K562 (cell line): ENCODE measurements around the gene WDR90. TPM values are rescaled to one million over a fixed set of nuclear protein-coding genes. Genes with fewer than 3 reads are reported as not detected.

ENCODE experiments used
- CREM ChIP-seq: IDR thresholded peaks from 2 replicates; pipeline ENCODE4 v1.6.1; 2014; ENCODE audit warnings: antibody characterized with exemption, low read depth
- RBM34 ChIP-seq: fragments of 200-400 bp; formaldehyde crosslinking; IDR thresholded peaks from 2 replicates; pipeline ENCODE4 v1.6.1; 2018; ENCODE audit warnings: low read length, borderline replicate concordance; ENCODE audit not compliant: insufficient read depth
- ZBTB8A ChIP-seq: fragments of 450-650 bp; IDR thresholded peaks from 2 replicates; pipeline ENCODE4 v1.6.1; 2018; ENCODE audit warnings: mild to moderate bottlenecking, moderate library complexity; ENCODE audit not compliant: partially characterized antibody
- ZNF274 ChIP-seq: IDR thresholded peaks from 2 replicates; pipeline ENCODE4 v1.6.1; 2011; ENCODE audit warnings: low read depth, mild to moderate bottlenecking, low read length, moderate library complexity, borderline replicate concordance
- ZNF561 ChIP-seq: fragments of 450-650 bp; formaldehyde crosslinking; conservative IDR thresholded peaks from 2 replicates; pipeline ENCODE4 v1.4.0; 2020; ENCODE audit warnings: mild to moderate bottlenecking, moderate library complexity
- polyA plus RNA-seq, 8 experiments: library from polyadenylated mRNA; depleted of rRNA in 4 of 8; stranded (reverse) in 5 of 8; unstranded in 3 of 8; fragments of >200 nt; fragmentation: Nextera tagmentation in 2 of 8; fragmentation: Illumina TruSeq in 1 of 8; extraction: Ambion mirVana in 2 of 8; extraction: Trizol in 1 of 8; gene quantifications; 2 replicates each; pipeline versions ENCODE4 v1.2.1 to v1.2.3, GENCODE V29; 2011 to 2014; ENCODE audit warnings: inconsistent platforms in 1 of 8, missing spikeins in 1 of 8
- total RNA-seq, 7 experiments: library from RNA; depleted of rRNA in 6 of 7; stranded (reverse); fragments of >200 nt in 6 of 7; fragmentation: Illumina TruSeq in 2 of 7; extraction: Trizol in 2 of 7; gene quantifications; 2 replicates each; pipeline versions ENCODE4 v1.2.1 to v1.2.3, GENCODE V29; 2011 to 2021; ENCODE audit warnings: low replicate concordance in 1 of 7
- TF ChIP-seq, protein P1 (sequence below): fragments of 450-650 bp; IDR thresholded peaks from one replicate; pipeline ENCODE4 v1.6.1; 2018; ENCODE audit warnings: mild to moderate bottlenecking, moderate library complexity; ENCODE audit not compliant: partially characterized antibody
- TF ChIP-seq, protein P2 (sequence below): fragments of 450-650 bp; formaldehyde crosslinking; IDR thresholded peaks from 2 replicates; pipeline ENCODE4 v1.4.0; 2020; ENCODE audit warnings: mild to moderate bottlenecking
- TF ChIP-seq, protein P3 (sequence below): fragments of 450-650 bp; IDR thresholded peaks from 2 replicates; pipeline ENCODE4 v1.6.1; 2016; ENCODE audit warnings: mild to moderate bottlenecking, moderate library complexity
- TF ChIP-seq, protein P4 (sequence below): sonication (generic); formaldehyde crosslinking; IDR thresholded peaks from 2 replicates; pipeline ENCODE4 v1.8.0; 2022; ENCODE audit warnings: missing genetic modification reagents, mild to moderate bottlenecking, moderate library complexity, borderline replicate concordance

Gene WDR90
- total and polyA plus RNA-seq, 9 of the 15 experiments (the other 6 are each of a cell fraction or from before 2014, with no cell fraction given), result 0.44 to 12.6 (median 3.3) TPM

DNA sequence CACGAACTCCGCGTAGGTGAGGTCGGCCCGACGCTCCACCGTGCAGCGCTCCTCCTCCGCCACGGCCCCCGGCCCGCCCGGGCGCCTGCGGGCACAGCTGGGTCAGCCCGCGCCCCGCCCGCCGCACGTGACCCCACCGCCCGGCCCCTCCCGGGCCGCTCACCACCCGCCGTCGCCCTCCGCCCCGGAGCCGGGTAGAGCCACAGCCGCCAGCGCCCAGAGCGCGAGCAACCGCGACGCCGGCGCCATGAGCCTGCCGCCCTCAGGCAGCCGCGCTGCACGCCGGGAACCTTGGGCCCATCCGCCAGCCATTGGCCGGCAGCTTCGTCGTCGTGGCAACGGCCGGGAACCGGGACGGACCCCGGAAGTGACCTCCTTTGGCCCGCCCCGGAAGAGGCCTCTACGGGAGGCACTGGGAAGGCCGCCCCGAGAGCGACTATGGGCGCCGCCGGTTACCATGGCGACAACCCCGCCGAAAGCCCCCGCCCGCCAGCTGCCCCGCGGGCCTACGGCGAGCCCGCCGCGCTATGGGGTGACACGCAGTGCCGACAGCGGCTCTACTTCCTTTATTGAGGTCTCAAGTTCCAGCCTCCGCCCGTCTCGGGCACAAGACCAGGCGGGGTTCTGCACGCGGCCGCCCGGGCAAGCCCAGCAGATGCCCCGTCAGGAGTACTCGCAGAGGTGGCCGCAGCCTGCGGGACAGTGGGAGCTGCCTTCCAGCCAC lies 35.1 kb downstream of the WDR90 start, which contains the start of gene JMJD8 (continued):
- TF ChIP-seq, protein P1, sequence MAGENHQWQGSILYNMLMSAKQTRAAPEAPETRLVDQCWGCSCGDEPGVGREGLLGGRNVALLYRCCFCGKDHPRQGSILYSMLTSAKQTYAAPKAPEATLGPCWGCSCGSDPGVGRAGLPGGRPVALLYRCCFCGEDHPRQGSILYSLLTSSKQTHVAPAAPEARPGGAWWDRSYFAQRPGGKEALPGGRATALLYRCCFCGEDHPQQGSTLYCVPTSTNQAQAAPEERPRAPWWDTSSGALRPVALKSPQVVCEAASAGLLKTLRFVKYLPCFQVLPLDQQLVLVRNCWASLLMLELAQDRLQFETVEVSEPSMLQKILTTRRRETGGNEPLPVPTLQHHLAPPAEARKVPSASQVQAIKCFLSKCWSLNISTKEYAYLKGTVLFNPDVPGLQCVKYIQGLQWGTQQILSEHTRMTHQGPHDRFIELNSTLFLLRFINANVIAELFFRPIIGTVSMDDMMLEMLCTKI, result no peak
- TF ChIP-seq CREM, result peak; percentile 90
- TF ChIP-seq, protein P2, sequence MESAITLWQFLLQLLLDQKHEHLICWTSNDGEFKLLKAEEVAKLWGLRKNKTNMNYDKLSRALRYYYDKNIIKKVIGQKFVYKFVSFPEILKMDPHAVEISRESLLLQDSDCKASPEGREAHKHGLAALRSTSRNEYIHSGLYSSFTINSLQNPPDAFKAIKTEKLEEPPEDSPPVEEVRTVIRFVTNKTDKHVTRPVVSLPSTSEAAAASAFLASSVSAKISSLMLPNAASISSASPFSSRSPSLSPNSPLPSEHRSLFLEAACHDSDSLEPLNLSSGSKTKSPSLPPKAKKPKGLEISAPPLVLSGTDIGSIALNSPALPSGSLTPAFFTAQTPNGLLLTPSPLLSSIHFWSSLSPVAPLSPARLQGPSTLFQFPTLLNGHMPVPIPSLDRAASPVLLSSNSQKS (CRISPR knock-in tag), result no peak
- no peak for TF ChIP-seq ZNF561 (CRISPR knock-in tag)
- no peak for TF ChIP-seq RBM34
- TF ChIP-seq ZBTB8A, result no peak
- TF ChIP-seq, protein P3, sequence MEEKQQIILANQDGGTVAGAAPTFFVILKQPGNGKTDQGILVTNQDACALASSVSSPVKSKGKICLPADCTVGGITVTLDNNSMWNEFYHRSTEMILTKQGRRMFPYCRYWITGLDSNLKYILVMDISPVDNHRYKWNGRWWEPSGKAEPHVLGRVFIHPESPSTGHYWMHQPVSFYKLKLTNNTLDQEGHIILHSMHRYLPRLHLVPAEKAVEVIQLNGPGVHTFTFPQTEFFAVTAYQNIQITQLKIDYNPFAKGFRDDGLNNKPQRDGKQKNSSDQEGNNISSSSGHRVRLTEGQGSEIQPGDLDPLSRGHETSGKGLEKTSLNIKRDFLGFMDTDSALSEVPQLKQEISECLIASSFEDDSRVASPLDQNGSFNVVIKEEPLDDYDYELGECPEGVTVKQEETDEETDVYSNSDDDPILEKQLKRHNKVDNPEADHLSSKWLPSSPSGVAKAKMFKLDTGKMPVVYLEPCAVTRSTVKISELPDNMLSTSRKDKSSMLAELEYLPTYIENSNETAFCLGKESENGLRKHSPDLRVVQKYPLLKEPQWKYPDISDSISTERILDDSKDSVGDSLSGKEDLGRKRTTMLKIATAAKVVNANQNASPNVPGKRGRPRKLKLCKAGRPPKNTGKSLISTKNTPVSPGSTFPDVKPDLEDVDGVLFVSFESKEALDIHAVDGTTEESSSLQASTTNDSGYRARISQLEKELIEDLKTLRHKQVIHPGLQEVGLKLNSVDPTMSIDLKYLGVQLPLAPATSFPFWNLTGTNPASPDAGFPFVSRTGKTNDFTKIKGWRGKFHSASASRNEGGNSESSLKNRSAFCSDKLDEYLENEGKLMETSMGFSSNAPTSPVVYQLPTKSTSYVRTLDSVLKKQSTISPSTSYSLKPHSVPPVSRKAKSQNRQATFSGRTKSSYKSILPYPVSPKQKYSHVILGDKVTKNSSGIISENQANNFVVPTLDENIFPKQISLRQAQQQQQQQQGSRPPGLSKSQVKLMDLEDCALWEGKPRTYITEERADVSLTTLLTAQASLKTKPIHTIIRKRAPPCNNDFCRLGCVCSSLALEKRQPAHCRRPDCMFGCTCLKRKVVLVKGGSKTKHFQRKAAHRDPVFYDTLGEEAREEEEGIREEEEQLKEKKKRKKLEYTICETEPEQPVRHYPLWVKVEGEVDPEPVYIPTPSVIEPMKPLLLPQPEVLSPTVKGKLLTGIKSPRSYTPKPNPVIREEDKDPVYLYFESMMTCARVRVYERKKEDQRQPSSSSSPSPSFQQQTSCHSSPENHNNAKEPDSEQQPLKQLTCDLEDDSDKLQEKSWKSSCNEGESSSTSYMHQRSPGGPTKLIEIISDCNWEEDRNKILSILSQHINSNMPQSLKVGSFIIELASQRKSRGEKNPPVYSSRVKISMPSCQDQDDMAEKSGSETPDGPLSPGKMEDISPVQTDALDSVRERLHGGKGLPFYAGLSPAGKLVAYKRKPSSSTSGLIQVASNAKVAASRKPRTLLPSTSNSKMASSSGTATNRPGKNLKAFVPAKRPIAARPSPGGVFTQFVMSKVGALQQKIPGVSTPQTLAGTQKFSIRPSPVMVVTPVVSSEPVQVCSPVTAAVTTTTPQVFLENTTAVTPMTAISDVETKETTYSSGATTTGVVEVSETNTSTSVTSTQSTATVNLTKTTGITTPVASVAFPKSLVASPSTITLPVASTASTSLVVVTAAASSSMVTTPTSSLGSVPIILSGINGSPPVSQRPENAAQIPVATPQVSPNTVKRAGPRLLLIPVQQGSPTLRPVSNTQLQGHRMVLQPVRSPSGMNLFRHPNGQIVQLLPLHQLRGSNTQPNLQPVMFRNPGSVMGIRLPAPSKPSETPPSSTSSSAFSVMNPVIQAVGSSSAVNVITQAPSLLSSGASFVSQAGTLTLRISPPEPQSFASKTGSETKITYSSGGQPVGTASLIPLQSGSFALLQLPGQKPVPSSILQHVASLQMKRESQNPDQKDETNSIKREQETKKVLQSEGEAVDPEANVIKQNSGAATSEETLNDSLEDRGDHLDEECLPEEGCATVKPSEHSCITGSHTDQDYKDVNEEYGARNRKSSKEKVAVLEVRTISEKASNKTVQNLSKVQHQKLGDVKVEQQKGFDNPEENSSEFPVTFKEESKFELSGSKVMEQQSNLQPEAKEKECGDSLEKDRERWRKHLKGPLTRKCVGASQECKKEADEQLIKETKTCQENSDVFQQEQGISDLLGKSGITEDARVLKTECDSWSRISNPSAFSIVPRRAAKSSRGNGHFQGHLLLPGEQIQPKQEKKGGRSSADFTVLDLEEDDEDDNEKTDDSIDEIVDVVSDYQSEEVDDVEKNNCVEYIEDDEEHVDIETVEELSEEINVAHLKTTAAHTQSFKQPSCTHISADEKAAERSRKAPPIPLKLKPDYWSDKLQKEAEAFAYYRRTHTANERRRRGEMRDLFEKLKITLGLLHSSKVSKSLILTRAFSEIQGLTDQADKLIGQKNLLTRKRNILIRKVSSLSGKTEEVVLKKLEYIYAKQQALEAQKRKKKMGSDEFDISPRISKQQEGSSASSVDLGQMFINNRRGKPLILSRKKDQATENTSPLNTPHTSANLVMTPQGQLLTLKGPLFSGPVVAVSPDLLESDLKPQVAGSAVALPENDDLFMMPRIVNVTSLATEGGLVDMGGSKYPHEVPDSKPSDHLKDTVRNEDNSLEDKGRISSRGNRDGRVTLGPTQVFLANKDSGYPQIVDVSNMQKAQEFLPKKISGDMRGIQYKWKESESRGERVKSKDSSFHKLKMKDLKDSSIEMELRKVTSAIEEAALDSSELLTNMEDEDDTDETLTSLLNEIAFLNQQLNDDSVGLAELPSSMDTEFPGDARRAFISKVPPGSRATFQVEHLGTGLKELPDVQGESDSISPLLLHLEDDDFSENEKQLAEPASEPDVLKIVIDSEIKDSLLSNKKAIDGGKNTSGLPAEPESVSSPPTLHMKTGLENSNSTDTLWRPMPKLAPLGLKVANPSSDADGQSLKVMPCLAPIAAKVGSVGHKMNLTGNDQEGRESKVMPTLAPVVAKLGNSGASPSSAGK, result peak; percentile 63
- no peak for TF ChIP-seq ZNF274
- TF ChIP-seq, protein P4, sequence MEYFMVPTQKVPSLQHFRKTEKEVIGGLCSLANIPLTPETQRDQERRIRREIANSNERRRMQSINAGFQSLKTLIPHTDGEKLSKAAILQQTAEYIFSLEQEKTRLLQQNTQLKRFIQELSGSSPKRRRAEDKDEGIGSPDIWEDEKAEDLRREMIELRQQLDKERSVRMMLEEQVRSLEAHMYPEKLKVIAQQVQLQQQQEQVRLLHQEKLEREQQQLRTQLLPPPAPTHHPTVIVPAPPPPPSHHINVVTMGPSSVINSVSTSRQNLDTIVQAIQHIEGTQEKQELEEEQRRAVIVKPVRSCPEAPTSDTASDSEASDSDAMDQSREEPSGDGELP (CRISPR knock-in tag), result peak; percentile 86; the same call in 1 of the 2 replicates
